ENCODE data around the gene SAT2. TPM values are rescaled to one million over a fixed set of nuclear protein-coding genes. Genes with fewer than 3 reads are reported as not detected.

SAT2 gene
- polyA plus RNA-seq, 3 donors = 145 to 161 (median 161) TPM

DNA sequence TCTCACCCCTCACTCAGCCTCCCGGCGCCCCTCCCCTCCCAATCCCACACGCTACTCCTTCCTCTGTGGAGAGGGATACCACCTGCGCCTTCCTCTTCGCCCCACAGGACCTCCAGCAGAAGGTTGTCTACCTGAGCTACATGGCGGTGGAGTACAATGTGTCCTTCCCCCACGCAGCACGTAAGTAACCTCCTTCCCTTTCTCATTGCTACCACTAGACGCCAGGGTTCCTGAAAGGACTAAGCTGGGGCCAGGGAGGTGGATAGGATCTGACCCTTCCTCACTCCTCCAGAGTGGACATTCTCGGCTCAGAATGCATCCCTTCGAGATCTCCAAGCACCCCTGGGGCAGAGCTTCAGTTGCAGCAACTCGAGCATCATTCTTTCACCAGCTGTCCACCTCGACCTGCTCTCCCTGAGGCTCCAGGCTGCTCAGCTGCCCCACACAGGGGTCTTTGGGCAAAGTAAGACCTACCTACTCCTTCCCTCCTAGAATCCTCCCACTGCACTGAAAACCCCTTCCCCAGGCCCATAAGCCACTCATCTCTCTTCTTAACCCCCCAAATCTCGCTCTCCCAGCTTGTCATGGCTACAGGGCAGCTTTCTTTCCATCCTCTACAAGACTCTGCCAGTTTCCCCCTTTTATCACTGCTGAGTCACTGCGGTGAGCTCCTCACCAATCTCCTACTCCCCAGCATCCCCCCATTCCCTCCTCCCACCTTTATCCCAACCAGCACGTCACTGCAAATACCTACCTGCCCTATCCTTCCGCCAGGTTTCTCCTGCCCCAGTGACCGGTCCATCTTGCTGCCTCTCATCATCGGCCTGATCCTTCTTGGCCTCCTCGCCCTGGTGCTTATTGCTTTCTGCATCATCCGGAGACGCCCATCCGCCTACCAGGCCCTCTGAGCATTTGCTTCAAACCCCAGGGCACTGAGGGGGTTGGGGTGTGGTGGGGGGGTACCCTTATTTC is 46.7 kb downstream of the SAT2 start:
- no peak for DNase-seq

DNA sequence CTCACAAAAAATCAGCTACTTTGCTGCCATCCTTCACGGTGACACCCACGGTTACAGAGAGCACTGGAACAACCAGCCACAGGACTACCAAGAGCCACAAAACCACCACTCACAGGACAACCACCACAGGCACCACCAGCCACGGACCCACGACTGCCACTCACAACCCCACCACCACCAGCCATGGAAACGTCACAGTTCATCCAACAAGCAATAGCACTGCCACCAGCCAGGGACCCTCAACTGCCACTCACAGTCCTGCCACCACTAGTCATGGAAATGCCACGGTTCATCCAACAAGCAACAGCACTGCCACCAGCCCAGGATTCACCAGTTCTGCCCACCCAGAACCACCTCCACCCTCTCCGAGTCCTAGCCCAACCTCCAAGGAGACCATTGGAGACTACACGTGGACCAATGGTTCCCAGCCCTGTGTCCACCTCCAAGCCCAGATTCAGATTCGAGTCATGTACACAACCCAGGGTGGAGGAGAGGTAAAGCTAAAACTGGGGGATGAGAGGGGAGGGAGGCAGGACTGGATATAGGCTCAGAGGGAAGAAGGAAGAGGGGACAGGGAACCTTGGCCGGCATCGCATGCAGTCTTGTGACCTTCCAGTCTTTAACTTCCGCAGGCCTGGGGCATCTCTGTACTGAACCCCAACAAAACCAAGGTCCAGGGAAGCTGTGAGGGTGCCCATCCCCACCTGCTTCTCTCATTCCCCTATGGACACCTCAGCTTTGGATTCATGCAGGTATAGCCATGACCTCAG is 47.6 kb downstream of the SAT2 start:
- DNase-seq = no peak

- no peak for DNase-seq
Measured at GRCh38 chr17:7579001-7579833, 48.4 kb downstream of the SAT2 start, which contains the start of gene CD68. Gene CD68 (plus strand): TSS chr17:7579638. CDS start chr17:7579678, 40 bp downstream.

DNA sequence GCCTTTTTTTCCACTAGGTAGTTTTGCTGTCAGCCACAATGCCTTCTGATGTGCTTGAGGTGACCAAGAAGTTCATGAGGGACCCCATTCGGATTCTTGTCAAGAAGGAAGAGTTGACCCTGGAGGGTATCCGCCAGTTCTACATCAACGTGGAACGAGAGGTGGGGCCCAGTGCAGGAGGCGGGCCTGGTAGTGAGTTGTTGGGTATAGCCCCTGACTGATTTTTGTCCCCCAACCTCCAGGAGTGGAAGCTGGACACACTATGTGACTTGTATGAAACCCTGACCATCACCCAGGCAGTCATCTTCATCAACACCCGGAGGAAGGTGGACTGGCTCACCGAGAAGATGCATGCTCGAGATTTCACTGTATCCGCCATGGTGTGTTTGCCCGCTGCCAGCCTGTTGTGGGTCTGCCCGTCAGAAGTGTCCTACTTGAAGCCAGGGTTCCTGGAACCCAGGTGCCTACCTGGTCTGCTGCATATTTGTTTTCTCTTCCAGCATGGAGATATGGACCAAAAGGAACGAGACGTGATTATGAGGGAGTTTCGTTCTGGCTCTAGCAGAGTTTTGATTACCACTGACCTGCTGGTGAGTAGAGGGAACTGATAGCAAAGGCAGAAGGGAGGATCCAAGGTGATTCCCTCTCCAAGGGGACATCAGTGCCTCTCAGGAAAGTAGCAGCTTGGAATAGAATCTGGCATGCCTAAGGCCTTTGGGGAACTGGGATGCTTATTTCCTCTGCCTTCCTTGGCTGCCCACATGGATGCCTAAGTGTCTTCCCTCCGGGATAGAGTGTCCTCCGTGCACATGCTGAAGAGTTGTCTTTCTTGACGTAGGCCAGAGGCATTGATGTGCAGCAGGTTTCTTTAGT is 50.1 kb downstream of the SAT2 start:
- DNase-seq = no peak

DNA sequence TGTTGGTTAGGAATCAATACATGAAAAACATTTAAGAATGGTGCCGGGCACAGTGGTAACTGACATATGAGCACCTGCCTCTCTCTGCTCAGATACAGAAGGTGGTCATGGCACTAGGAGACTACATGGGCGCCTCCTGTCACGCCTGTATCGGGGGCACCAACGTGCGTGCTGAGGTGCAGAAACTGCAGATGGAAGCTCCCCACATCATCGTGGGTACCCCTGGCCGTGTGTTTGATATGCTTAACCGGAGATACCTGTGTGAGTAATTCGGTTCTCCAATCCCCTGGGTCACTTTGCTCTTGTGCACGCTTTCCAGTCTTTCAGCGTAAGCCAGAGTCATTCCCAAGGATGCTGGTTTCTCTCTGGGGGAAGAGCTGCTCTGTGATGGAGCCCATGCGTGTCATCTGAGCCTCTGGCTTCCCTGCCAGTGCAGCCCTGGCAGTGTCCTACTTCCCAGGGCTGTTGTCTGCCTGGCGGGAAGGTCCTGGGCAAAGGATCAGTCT is 51.1 kb downstream of the SAT2 start:
- DNase-seq = no peak

Other genes with a start within 250 kb of the SAT2 start
- gene TNK1, start 246.7 kb downstream of the SAT2 start, polyA plus RNA-seq (ENCODE audit: insufficient read length in 3 of 3) = 1 to 10 TPM; 5.7 to 7.9 (median 6.1) TPM
- gene PLSCR3, start 233.3 kb downstream of the SAT2 start, polyA plus RNA-seq (ENCODE audit: insufficient read length in 3 of 3) = 10 to 100 TPM; 37.4 to 45.5 (median 41.1) TPM
- 100 to 1,000 TPM in 1 of 3 donors, 10 to 100 TPM in 2; 83.2 to 104 (median 93.7) TPM for gene TMEM256, start 223.7 kb downstream of the SAT2 start, polyA plus RNA-seq (ENCODE audit: insufficient read length in 3 of 3)
- gene NLGN2, start 220.0 kb downstream of the SAT2 start, polyA plus RNA-seq (ENCODE audit: insufficient read length in 3 of 3) = 10 to 100 TPM; 27.6 to 31.3 (median 29.4) TPM
- gene SPEM1, start 207.5 kb downstream of the SAT2 start, polyA plus RNA-seq (ENCODE audit: insufficient read length in 3 of 3) = not detected
- not detected for gene SPEM2, start 202.2 kb downstream of the SAT2 start, polyA plus RNA-seq (ENCODE audit: insufficient read length in 3 of 3)
- not detected for gene SPEM3, start 199.0 kb downstream of the SAT2 start, polyA plus RNA-seq (ENCODE audit: insufficient read length in 3 of 3)
- 1 to 10 TPM; 4.4 to 5.5 (median 5.1) TPM for gene TMEM102, start 192.4 kb downstream of the SAT2 start, polyA plus RNA-seq (ENCODE audit: insufficient read length in 3 of 3)
- gene FGF11, start 188.3 kb downstream of the SAT2 start, polyA plus RNA-seq (ENCODE audit: insufficient read length in 3 of 3) = 1 to 10 TPM; 5.9 to 6.7 (median 6.0) TPM
- 10 to 100 TPM in 2 of 3 donors, 1 to 10 TPM in 1; 9.0 to 12.1 (median 10.7) TPM for gene CHRNB1, start 182.8 kb downstream of the SAT2 start, polyA plus RNA-seq (ENCODE audit: insufficient read length in 3 of 3)
- gene ZBTB4, start 148.2 kb downstream of the SAT2 start, polyA plus RNA-seq (ENCODE audit: insufficient read length in 3 of 3) = 10 to 100 TPM; 40.8 to 49.5 (median 47.1) TPM
- gene SLC35G6, start 146.4 kb downstream of the SAT2 start, polyA plus RNA-seq (ENCODE audit: insufficient read length in 3 of 3) = under 1 TPM; 0.20 to 0.67 (median 0.52) TPM
- 100 to 1,000 TPM; 142 to 149 (median 143) TPM for gene POLR2A, start 143.5 kb downstream of the SAT2 start, polyA plus RNA-seq (ENCODE audit: insufficient read length in 3 of 3)
- gene TNFSF12, start 78.8 kb downstream of the SAT2 start, polyA plus RNA-seq (ENCODE audit: insufficient read length in 3 of 3) = 10 to 100 TPM; 25.7 to 30.1 (median 28.2) TPM
- gene TNFSF13, start 69.1 kb downstream of the SAT2 start, polyA plus RNA-seq (ENCODE audit: insufficient read length in 3 of 3) = 10 to 100 TPM; 12.8 to 18.2 (median 13.5) TPM
- gene SENP3, start 65.9 kb downstream of the SAT2 start, polyA plus RNA-seq (ENCODE audit: insufficient read length in 3 of 3) = 10 to 100 TPM; 61.2 to 77.8 (median 73.5) TPM
- 10 to 100 TPM; 58.8 to 76.9 (median 62.4) TPM for gene CD68, start 48.2 kb downstream of the SAT2 start, polyA plus RNA-seq (ENCODE audit: insufficient read length in 3 of 3)
- 100 to 1,000 TPM; 106 to 126 (median 123) TPM for gene MPDU1, start 44.0 kb downstream of the SAT2 start, polyA plus RNA-seq (ENCODE audit: insufficient read length in 3 of 3)
- gene SOX15, start 37.7 kb downstream of the SAT2 start, polyA plus RNA-seq (ENCODE audit: insufficient read length in 3 of 3) = 1 to 10 TPM; 3.7 to 4.9 (median 3.8) TPM
- gene FXR2, start 12.9 kb downstream of the SAT2 start, polyA plus RNA-seq (ENCODE audit: insufficient read length in 3 of 3) = 10 to 100 TPM; 48.9 to 54.0 (median 52.3) TPM
- 1 to 10 TPM; 4.6 to 7.3 (median 6.4) TPM for gene SHBG, start 2.3 kb upstream of the SAT2 start, polyA plus RNA-seq (ENCODE audit: insufficient read length in 3 of 3)
- gene ATP1B2, start 23.1 kb upstream of the SAT2 start, polyA plus RNA-seq (ENCODE audit: insufficient read length in 3 of 3) = 10 to 100 TPM; 18.1 to 24.2 (median 21.5) TPM
- gene TP53, start 59.7 kb upstream of the SAT2 start, polyA plus RNA-seq (ENCODE audit: insufficient read length in 3 of 3) = 10 to 100 TPM; 68.2 to 79.1 (median 74.8) TPM
- 10 to 100 TPM; 15.3 to 21.3 (median 17.0) TPM for gene WRAP53, start 60.7 kb upstream of the SAT2 start, polyA plus RNA-seq (ENCODE audit: insufficient read length in 3 of 3)
- gene EFNB3, start 77.4 kb upstream of the SAT2 start, polyA plus RNA-seq (ENCODE audit: insufficient read length in 3 of 3) = 10 to 100 TPM; 21.3 to 29.1 (median 23.8) TPM
- gene DNAH2, start 89.9 kb upstream of the SAT2 start, polyA plus RNA-seq (ENCODE audit: insufficient read length in 3 of 3) = under 1 TPM; 0.24 to 0.67 (median 0.34) TPM
- 10 to 100 TPM; 26.2 to 32.3 (median 28.8) TPM for gene KDM6B, start 206.4 kb upstream of the SAT2 start, polyA plus RNA-seq (ENCODE audit: insufficient read length in 3 of 3)
- 10 to 100 TPM; 25.9 to 32.4 (median 26.0) TPM for gene TMEM88, start 227.2 kb upstream of the SAT2 start, polyA plus RNA-seq (ENCODE audit: insufficient read length in 3 of 3)
- 100 to 1,000 TPM in 2 of 3 donors, 10 to 100 TPM in 1; 94.2 to 137 (median 104) TPM for gene NAA38, start 229.7 kb upstream of the SAT2 start, polyA plus RNA-seq (ENCODE audit: insufficient read length in 3 of 3)
- gene CYB5D1, start 230.2 kb upstream of the SAT2 start, polyA plus RNA-seq (ENCODE audit: insufficient read length in 3 of 3) = 10 to 100 TPM; 23.6 to 36.3 (median 27.2) TPM